CD4-positive, alpha-beta T cell treated with Interleukin-6 at 100 ng/mL for 8 hours (primary cell): ENCODE measurements around the gene MAD1L1.

ENCODE experiments used
- DNase-seq: peaks from one replicate; pipeline ENCODE4 v3.0.0-alpha.2; 2020; ENCODE audit warnings: mixed read lengths, low spot score

Gene MAD1L1

GRCh38 chr7:1813394-1814088, 419.2 kb downstream of the MAD1L1 start:
- no peak for DNase-seq

GRCh38 chr7:1812509-1813393, 420.0 kb downstream of the MAD1L1 start:
- DNase-seq, result no peak

GRCh38 chr7:1811850-1812508, 420.8 kb downstream of the MAD1L1 start:
- DNase-seq, result no peak

- no peak for DNase-seq
Measured at GRCh38 chr7:1810961-1811849, 421.5 kb downstream of the MAD1L1 start.

- no peak for DNase-seq
Measured at GRCh38 chr7:1810521-1810920, 422.2 kb downstream of the MAD1L1 start.

GRCh38 chr7:1809601-1810258, 423.0 kb downstream of the MAD1L1 start:
- no peak for DNase-seq

- DNase-seq, result no peak
Measured at GRCh38 chr7:1809070-1809469, 423.7 kb downstream of the MAD1L1 start.

- no peak for DNase-seq
Measured at GRCh38 chr7:1807821-1808600, 424.7 kb downstream of the MAD1L1 start.

- no peak for DNase-seq
Measured at GRCh38 chr7:1806354-1806753, 426.4 kb downstream of the MAD1L1 start.

- no peak for DNase-seq
Measured at GRCh38 chr7:1804310-1804709, 428.4 kb downstream of the MAD1L1 start.

GRCh38 chr7:1802899-1803298, 429.8 kb downstream of the MAD1L1 start:
- DNase-seq, result no peak

GRCh38 chr7:1800902-1801301, 431.8 kb downstream of the MAD1L1 start:
- DNase-seq, result no peak

GRCh38 chr7:1798191-1798590, 434.6 kb downstream of the MAD1L1 start:
- DNase-seq, result no peak

- no peak for DNase-seq
Measured at GRCh38 chr7:1794888-1795542, 437.7 kb downstream of the MAD1L1 start.

- no peak for DNase-seq
Measured at GRCh38 chr7:1787681-1788235, 445.0 kb downstream of the MAD1L1 start.

GRCh38 chr7:1787241-1787640, 445.5 kb downstream of the MAD1L1 start:
- no peak for DNase-seq

GRCh38 chr7:1785839-1786238, 446.9 kb downstream of the MAD1L1 start:
- DNase-seq, result no peak

GRCh38 chr7:1781369-1781768, 451.4 kb downstream of the MAD1L1 start:
- DNase-seq, result no peak

GRCh38 chr7:1779445-1779844, 453.3 kb downstream of the MAD1L1 start:
- no peak for DNase-seq

GRCh38 chr7:1777122-1777521, 455.6 kb downstream of the MAD1L1 start:
- DNase-seq, result no peak
